Stomach (tissue), 4 donors: Measurements from ENCODE around the gene TFEC.

Experiments used
- EP300 ChIP-seq: sonication (generic); formaldehyde crosslinking; IDR thresholded peaks from one replicate; pipeline ENCODE4 v1.6.1; 2017; ENCODE audit warnings: antibody characterized with exemption
- POLR2A ChIP-seq, 4 donors: fragments of 450-650 bp; IDR thresholded peaks; one replicate each; pipeline ENCODE4 v1.6.1; 2016; ENCODE audit warnings: antibody characterized with exemption in 4 of 4, control low read depth in 2 of 4, mild to moderate bottlenecking in 1 of 4, moderate library complexity in 1 of 4
- POLR2AphosphoS5 ChIP-seq, 3 donors: sonication (generic); formaldehyde crosslinking; IDR thresholded peaks; one replicate each; pipeline ENCODE4 v1.6.1; 2016; ENCODE audit warnings: antibody characterized with exemption in 3 of 3
- TF ChIP-seq, protein P1 (sequence below), 7 experiments: fragments of 450-650 bp in 4 of 7; fragments of 200-600 bp in 3 of 7; sonication (generic) in 3 of 7; IDR thresholded peaks; one replicate each; pipeline ENCODE4 v1.5.1; 2016 to 2019; ENCODE audit warnings: antibody characterized with exemption in 7 of 7, control low read depth in 2 of 7, mild to moderate bottlenecking in 1 of 7

- TF ChIP-seq, protein P1, sequence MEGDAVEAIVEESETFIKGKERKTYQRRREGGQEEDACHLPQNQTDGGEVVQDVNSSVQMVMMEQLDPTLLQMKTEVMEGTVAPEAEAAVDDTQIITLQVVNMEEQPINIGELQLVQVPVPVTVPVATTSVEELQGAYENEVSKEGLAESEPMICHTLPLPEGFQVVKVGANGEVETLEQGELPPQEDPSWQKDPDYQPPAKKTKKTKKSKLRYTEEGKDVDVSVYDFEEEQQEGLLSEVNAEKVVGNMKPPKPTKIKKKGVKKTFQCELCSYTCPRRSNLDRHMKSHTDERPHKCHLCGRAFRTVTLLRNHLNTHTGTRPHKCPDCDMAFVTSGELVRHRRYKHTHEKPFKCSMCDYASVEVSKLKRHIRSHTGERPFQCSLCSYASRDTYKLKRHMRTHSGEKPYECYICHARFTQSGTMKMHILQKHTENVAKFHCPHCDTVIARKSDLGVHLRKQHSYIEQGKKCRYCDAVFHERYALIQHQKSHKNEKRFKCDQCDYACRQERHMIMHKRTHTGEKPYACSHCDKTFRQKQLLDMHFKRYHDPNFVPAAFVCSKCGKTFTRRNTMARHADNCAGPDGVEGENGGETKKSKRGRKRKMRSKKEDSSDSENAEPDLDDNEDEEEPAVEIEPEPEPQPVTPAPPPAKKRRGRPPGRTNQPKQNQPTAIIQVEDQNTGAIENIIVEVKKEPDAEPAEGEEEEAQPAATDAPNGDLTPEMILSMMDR (IDR thresholded peaks at IDR 0.05) = no peak
- TF ChIP-seq POLR2A (IDR thresholded peaks at IDR 0.05) = no peak
- no peak for TF ChIP-seq POLR2AphosphoS5 (IDR thresholded peaks at IDR 0.05)
- no peak for TF ChIP-seq EP300
These were observed 3.8 kb upstream of the TFEC start for GRCh38 chr7:116034411-116034810.
